SK-N-MC (cell line): ENCODE data around the gene PISD.

Experiments used
- EZH2 ChIP-seq: fragments of 200-600 bp; sonication (generic); IDR thresholded peaks from one replicate; pipeline ENCODE4 v1.6.1; 2017; ENCODE audit warnings: antibody characterized with exemption
- POLR2AphosphoS5 ChIP-seq: IDR thresholded peaks from 2 replicates; pipeline ENCODE4 v1.6.1; 2012; ENCODE audit warnings: mild to moderate bottlenecking, low read depth, low read length, borderline replicate concordance

DNA sequence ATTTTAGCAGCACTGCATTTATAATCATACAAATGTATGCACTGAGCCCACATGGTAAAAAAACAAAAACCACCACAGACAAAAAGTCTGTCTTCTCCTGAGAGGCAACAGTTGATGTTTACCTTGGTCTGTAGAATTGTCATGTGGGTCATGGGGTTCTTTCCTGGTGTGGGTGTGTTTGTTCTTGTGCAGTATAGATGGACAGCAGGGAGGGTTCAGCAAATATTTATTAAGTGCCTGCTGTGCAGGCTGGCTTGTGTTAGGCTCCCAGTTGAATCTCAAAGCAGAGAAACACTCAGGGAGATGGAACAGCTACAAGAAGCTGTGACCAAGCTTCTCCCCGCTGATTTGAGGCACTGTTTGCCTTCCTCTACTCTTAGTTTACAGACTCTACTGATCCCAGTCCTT is 82.2 kb downstream of the PISD start:
- TF ChIP-seq EZH2 (no peak), POLR2AphosphoS5 (no peak)
